ENCODE data around the gene TMTC1. TPM values are rescaled to one million over a fixed set of nuclear protein-coding genes. Genes with fewer than 3 reads are reported as not detected.
"Not testable (repeated sequence)": the region's sequence is repeated elsewhere in the genome, so short reads cannot be mapped to it uniquely, and the experiment has no call there.

Gene TMTC1
- total RNA-seq, 4 donors from 2014 or later, result 84.0 to 177 (median 105) TPM

- no peaks in the 10 kb centered on the region for H3K4me1 ChIP-seq
- intact Hi-C loops (cut with DNase I), result no loop called here
- no peak overlapping the region for H3K4me3 ChIP-seq
- DNase-seq (ENCODE audit: extremely low spot score), result no peak
- H3K36me3 ChIP-seq, result no peaks in the 10 kb centered on the region
- 71% methylated on average over 2 of the region's 2 CpGs for WGBS
- H3K27ac ChIP-seq (replicated peaks in 1 of 4), result no peak overlapping the region
- no peaks in the 10 kb centered on the region for H3K27me3 ChIP-seq
- TF ChIP-seq POLR2A (IDR thresholded peaks at IDR 0.05; ENCODE audit: low read depth) (no peak), CTCF (IDR thresholded peaks at IDR 0.05) (no peak), EP300 (IDR thresholded peaks at IDR 0.05) (no peak), POLR2AphosphoS5 (IDR thresholded peaks at IDR 0.05) (no peak)
- no peaks in the 10 kb centered on the region for H3K9me3 ChIP-seq
Measured at GRCh38 chr12:29816874-29817725, 33.4 kb upstream of the TMTC1 start.

GRCh38 chr12:29809616-29810361 lies 26.0 kb upstream of the TMTC1 start:
- WGBS, result 96% methylated on average over 8 of the region's 24 CpGs
- H3K4me3 ChIP-seq; H3K27me3 ChIP-seq; H3K27ac ChIP-seq (replicated peaks in 1 of 4); H3K9me3 ChIP-seq; H3K4me1 ChIP-seq; H3K36me3 ChIP-seq; DNase-seq (ENCODE audit: extremely low spot score); intact Hi-C loops (cut with DNase I): not testable (repeated sequence)

- Histone ChIP-seq H3K36me3 (no peaks in the 10 kb centered on the region), H3K27me3 (no peaks in the 10 kb centered on the region), H3K4me3 (no peak overlapping the region), H3K9me3 (no peaks in the 10 kb centered on the region), H3K4me1 (no peaks in the 10 kb centered on the region), H3K27ac (replicated peaks in 1 of 4) (no peak overlapping the region)
- DNase-seq (ENCODE audit: extremely low spot score), result no peak
- intact Hi-C loops (cut with DNase I), result no loop called here
- TF ChIP-seq POLR2AphosphoS5 (IDR thresholded peaks at IDR 0.05) (no peak), POLR2A (IDR thresholded peaks at IDR 0.05; ENCODE audit: low read depth) (no peak), CTCF (IDR thresholded peaks at IDR 0.05) (no peak), EP300 (IDR thresholded peaks at IDR 0.05) (no peak)
Measured at GRCh38 chr12:29807129-29807528, 23.4 kb upstream of the TMTC1 start.

- intact Hi-C loops (cut with DNase I), result no loop called here
- DNase-seq (ENCODE audit: extremely low spot score), result no peak
- Histone ChIP-seq H3K4me1 (peaks cover 0 to 6% (median 0%) of the 10 kb centered on the region in 4 donors), H3K4me3 (no peak overlapping the region), H3K27me3 (no peaks in the 10 kb centered on the region), H3K36me3 (no peaks in the 10 kb centered on the region), H3K27ac (replicated peaks in 1 of 4) (no peak overlapping the region), H3K9me3 (no peaks in the 10 kb centered on the region)
- TF ChIP-seq CTCF (IDR thresholded peaks at IDR 0.05), result no peak
- TF ChIP-seq POLR2AphosphoS5 (IDR thresholded peaks at IDR 0.05), result no peak
- no peak for TF ChIP-seq EP300 (IDR thresholded peaks at IDR 0.05)
- TF ChIP-seq POLR2A (IDR thresholded peaks at IDR 0.05; ENCODE audit: low read depth), result no peak
Measured at GRCh38 chr12:29804019-29804418, 20.3 kb upstream of the TMTC1 start.

GRCh38 chr12:29799591-29799990 lies 15.8 kb upstream of the TMTC1 start:
- Histone ChIP-seq H3K36me3 (no peaks in the 10 kb centered on the region), H3K4me3 (no peak overlapping the region), H3K9me3 (no peaks in the 10 kb centered on the region), H3K27ac (replicated peaks in 1 of 4) (no peak overlapping the region), H3K27me3 (no peaks in the 10 kb centered on the region), H3K4me1 (peaks cover 0 to 33% (median 24%) of the 10 kb centered on the region in 4 donors)
- intact Hi-C loops (cut with DNase I), result no loop called here
- no peak for DNase-seq (ENCODE audit: extremely low spot score)
- no peak for TF ChIP-seq POLR2A (IDR thresholded peaks at IDR 0.05; ENCODE audit: low read depth)
- TF ChIP-seq POLR2AphosphoS5 (IDR thresholded peaks at IDR 0.05), result no peak
- TF ChIP-seq EP300 (IDR thresholded peaks at IDR 0.05), result no peak
- TF ChIP-seq CTCF (IDR thresholded peaks at IDR 0.05), result no peak
